Transverse colon (tissue), 4 donors: ENCODE data around the gene LMOD2. TPM values are rescaled to one million over a fixed set of nuclear protein-coding genes. Genes with fewer than 3 reads are reported as not detected.

ENCODE experiments used
- DNase-seq: peaks from one replicate; pipeline ENCODE4 v3.0.0-alpha.2; 2019
- H3K27ac ChIP-seq, 4 donors: fragments of 200-600 bp; sonication (generic); 2 replicates each; pipeline ENCODE4 v1.5.1; 2016 to 2018; ENCODE audit warnings: inconsistent platforms in 4 of 4
- H3K27me3 ChIP-seq: fragments of 200-600 bp; sonication (generic); 2 replicates; pipeline ENCODE4 v1.5.1; 2017; ENCODE audit warnings: inconsistent platforms
- H3K36me3 ChIP-seq, 4 donors: fragments of 200-600 bp; sonication (generic); 2 replicates each; pipeline ENCODE4 v1.5.1; 2017 to 2019; ENCODE audit warnings: inconsistent platforms in 4 of 4
- H3K4me1 ChIP-seq, 4 donors: fragments of 200-600 bp; sonication (generic); 2 replicates each; pipeline ENCODE4 v1.5.1; 2017 to 2020; ENCODE audit warnings: inconsistent platforms in 4 of 4
- H3K4me3 ChIP-seq, 4 donors: fragments of 200-600 bp; sonication (generic); 1 replicate in 1 of 4; 2 replicates in 3 of 4; pipeline versions ENCODE4 v1.5.1 to v1.6.1; 2017 to 2019; ENCODE audit warnings: inconsistent platforms in 4 of 4
- H3K9me3 ChIP-seq, 2 donors: fragments of 200-600 bp; sonication (generic); 2 replicates each; pipeline ENCODE4 v1.5.1; 2017 to 2019; ENCODE audit warnings: inconsistent platforms in 2 of 2
- EP300 ChIP-seq: sonication (generic); formaldehyde crosslinking; IDR thresholded peaks from one replicate; pipeline ENCODE4 v1.6.1; 2017; ENCODE audit warnings: antibody characterized with exemption, low read depth
- POLR2A ChIP-seq: fragments of 450-650 bp; IDR thresholded peaks from one replicate; pipeline ENCODE4 v1.6.1; 2016; ENCODE audit warnings: antibody characterized with exemption, mild to moderate bottlenecking, moderate library complexity
- POLR2AphosphoS5 ChIP-seq, 3 donors: sonication (generic); formaldehyde crosslinking; IDR thresholded peaks; one replicate each; pipeline ENCODE4 v1.6.1; 2016; ENCODE audit warnings: antibody characterized with exemption in 3 of 3
- WGBS, 2 donors: methylation state at CpG; one replicate each; pipeline ENCODE4 v1.1.5; 2018; ENCODE audit warnings: low coverage in 1 of 2; 5-methylcytosine and 5-hydroxymethylcytosine counted together
- in situ Hi-C, 4 donors: fragments of 200-750 bp; cut with MboI; loops; one replicate each; pipeline versions ENCODE4 v1.15.0 to v1.15.1; 2017; ENCODE audit warnings: low sequenced_read_pairs in 3 of 4, low pct_ligation_motif_present in 1 of 4, low pct_unique_long_range_greater_than_20kb in 1 of 4
- intact Hi-C: fragments of 100-400 bp; cut with DNase I; formaldehyde crosslinking; loops from one replicate; pipeline ENCODE4 v1.15.1; 2023; ENCODE audit warnings: low total_unique reads
- total RNA-seq, 4 donors: library from RNA; depleted of rRNA; stranded (reverse); fragments of >200 nt; gene quantifications; one replicate each; pipeline ENCODE4 v1.1.0, GENCODE V29; 2016
- TF ChIP-seq, protein P1 (sequence below), 5 experiments: fragments of 200-600 bp in 3 of 5; fragments of 450-650 bp in 2 of 5; sonication (generic) in 3 of 5; IDR thresholded peaks; 1 replicate in 2 of 5; 2 replicates in 3 of 5; pipeline ENCODE4 v1.5.1; 2016 to 2017; ENCODE audit warnings: antibody characterized with exemption in 5 of 5, inconsistent platforms in 3 of 5, mild to moderate bottlenecking in 2 of 5, moderate library complexity in 1 of 5

Gene LMOD2
- total RNA-seq, 4 donors from 2014 or later, result 0.41 TPM; not detected in 3

DNA sequence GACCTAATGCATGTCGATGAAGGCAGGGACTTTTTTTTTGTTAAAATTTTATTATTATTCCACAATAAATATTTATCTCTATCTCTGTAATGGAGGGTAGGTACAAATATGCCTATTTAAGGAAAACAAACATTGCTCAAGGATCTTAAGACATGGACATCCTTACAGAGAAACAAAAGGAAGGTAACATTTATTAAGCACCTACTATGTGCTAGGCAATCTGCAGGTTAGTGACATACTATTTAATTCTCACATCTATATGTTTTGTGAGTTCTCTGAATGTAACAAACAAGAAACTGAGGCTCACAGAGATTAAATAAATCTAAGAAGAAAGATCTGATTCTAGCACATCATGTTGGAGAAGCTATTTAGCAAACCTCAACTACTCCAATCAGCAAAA is 32.1 kb downstream of the LMOD2 start:
- no peak for DNase-seq
- H3K9me3 ChIP-seq, result no peaks in the 10 kb centered on the region
- H3K4me3 ChIP-seq, result no peak overlapping the region
- H3K27me3 ChIP-seq, result no peaks in the 10 kb centered on the region
- TF ChIP-seq POLR2A (no peak), POLR2AphosphoS5 (IDR thresholded peaks at IDR 0.05) (no peak), EP300 (no peak)
- TF ChIP-seq, protein P1, sequence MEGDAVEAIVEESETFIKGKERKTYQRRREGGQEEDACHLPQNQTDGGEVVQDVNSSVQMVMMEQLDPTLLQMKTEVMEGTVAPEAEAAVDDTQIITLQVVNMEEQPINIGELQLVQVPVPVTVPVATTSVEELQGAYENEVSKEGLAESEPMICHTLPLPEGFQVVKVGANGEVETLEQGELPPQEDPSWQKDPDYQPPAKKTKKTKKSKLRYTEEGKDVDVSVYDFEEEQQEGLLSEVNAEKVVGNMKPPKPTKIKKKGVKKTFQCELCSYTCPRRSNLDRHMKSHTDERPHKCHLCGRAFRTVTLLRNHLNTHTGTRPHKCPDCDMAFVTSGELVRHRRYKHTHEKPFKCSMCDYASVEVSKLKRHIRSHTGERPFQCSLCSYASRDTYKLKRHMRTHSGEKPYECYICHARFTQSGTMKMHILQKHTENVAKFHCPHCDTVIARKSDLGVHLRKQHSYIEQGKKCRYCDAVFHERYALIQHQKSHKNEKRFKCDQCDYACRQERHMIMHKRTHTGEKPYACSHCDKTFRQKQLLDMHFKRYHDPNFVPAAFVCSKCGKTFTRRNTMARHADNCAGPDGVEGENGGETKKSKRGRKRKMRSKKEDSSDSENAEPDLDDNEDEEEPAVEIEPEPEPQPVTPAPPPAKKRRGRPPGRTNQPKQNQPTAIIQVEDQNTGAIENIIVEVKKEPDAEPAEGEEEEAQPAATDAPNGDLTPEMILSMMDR (IDR thresholded peaks at IDR 0.05), result no peak
- intact Hi-C loops, result loop anchor here (10.0 kb wide), 1 partner anchor 177 kb away; no protein-coding TSS in a partner anchor
- H3K27ac ChIP-seq, result no peak overlapping the region
- 83% methylated on average over 1 of the region's 1 CpG; no CpG with 5 or more reads in 1 of the 2 donors for WGBS, 2 donors
- peaks cover 0 to 3% (median 0%) of the 10 kb centered on the region in 4 donors for H3K4me1 ChIP-seq
- H3K36me3 ChIP-seq, result peaks cover 0 to 22% (median 8%) of the 10 kb centered on the region in 4 donors
- in situ Hi-C loops, result loop anchor here (5.0 to 25.0 kb wide), 4 partner anchors 100 to 180 kb away; no protein-coding TSS in a partner anchor

- in situ Hi-C loops (loop anchor here (5.0 to 25.0 kb wide), 4 partner anchors 98 to 178 kb away; no protein-coding TSS in a partner anchor), intact Hi-C loops (loop anchor here (10.0 kb wide), 1 partner anchor 176 kb away; no protein-coding TSS in a partner anchor)
- Histone ChIP-seq H3K27ac (no peak overlapping the region), H3K4me3 (no peak overlapping the region), H3K36me3 (peaks cover 0 to 35% (median 13%) of the 10 kb centered on the region in 4 donors), H3K4me1 (peaks cover 0 to 3% (median 0%) of the 10 kb centered on the region in 4 donors), H3K27me3 (no peaks in the 10 kb centered on the region), H3K9me3 (no peaks in the 10 kb centered on the region)
- no peak for DNase-seq
- 55 to 57% methylated on average over 3 of the region's 3 CpGs for WGBS, 2 donors
- TF ChIP-seq EP300, result no peak
- TF ChIP-seq POLR2AphosphoS5 (IDR thresholded peaks at IDR 0.05), result no peak
- TF ChIP-seq, protein P1 (IDR thresholded peaks at IDR 0.05), result no peak
- no peak for TF ChIP-seq POLR2A
Observed at GRCh38 chr7:123689250-123689649, 33.6 kb downstream of the LMOD2 start.

DNA sequence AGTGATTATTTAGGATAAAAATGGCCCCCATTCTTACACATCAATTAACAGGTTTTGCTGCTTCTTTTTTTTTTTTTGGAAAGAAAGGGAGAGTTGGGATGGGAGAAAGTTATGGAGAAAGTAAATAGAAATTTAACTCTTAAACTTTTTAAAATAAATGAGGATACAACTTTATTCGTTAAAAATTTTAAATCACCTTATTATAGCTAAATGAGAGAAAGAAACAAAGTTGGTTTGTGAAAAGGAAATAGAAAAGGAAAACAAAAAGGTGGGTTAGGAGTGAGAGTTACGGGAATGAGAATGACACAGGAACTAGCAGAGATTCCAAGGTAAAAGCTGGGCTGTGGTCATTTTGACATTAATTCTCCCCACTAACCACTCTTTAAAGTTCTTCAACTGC is 34.9 kb downstream of the LMOD2 start:
- 89 to 97% methylated on average over 2 of the region's 2 CpGs for WGBS, 2 donors
- no peak for DNase-seq
- in situ Hi-C loops, result loop anchor here in 3 of 4 donors (25.0 kb wide), 2 partner anchors 97 to 172 kb away; no protein-coding TSS in a partner anchor
- no peaks in the 10 kb centered on the region for H3K27me3 ChIP-seq
- peaks cover 0 to 3% (median 0%) of the 10 kb centered on the region in 4 donors for H3K4me1 ChIP-seq
- TF ChIP-seq POLR2AphosphoS5 (IDR thresholded peaks at IDR 0.05) (no peak), POLR2A (no peak), EP300 (no peak)
- TF ChIP-seq, protein P1 (IDR thresholded peaks at IDR 0.05), result no peak
- H3K9me3 ChIP-seq, result no peaks in the 10 kb centered on the region
- peaks cover 0 to 41% (median 19%) of the 10 kb centered on the region in 4 donors for H3K36me3 ChIP-seq
- H3K4me3 ChIP-seq, result no peak overlapping the region
- no peak overlapping the region for H3K27ac ChIP-seq
- intact Hi-C loops, result no loop called here

DNA sequence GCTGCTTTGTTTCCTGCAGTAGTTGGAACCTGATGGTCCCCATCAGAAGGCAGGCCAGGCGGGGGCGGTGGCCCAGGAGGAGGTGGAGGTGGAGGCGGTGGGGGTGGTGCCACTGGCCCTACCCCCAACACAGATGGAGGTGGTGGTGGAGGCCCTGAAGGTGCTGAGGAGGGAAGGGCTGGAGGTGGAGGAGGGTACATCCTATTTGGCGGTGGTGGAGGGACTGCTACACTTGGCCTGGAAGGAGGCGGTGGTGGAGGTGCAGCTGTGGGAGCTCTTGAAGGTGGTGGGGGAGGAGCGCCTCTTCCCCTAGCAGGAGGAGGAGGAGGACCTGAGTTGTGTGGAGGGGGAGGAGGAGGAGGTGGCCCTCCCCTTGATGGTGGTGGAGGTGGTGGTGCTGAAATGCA is 36.8 kb downstream of the LMOD2 start:
- Histone ChIP-seq H3K27me3 (no peaks in the 10 kb centered on the region), H3K9me3 (no peaks in the 10 kb centered on the region), H3K27ac (no peak overlapping the region), H3K4me1 (peaks cover 0 to 3% (median 0%) of the 10 kb centered on the region in 4 donors), H3K4me3 (no peak overlapping the region), H3K36me3 (peaks cover 0 to 52% (median 21%) of the 10 kb centered on the region in 4 donors)
- intact Hi-C loops, result no loop called here
- TF ChIP-seq POLR2AphosphoS5 (IDR thresholded peaks at IDR 0.05), result no peak
- no peak for DNase-seq
- in situ Hi-C loops, result loop anchor here in 3 of 4 donors (25.0 kb wide), 2 partner anchors 95 to 170 kb away; no protein-coding TSS in a partner anchor
- WGBS, 2 donors, result 88 to 94% methylated on average over 5 to 6 of the region's 6 CpGs
